RKO (cell line): ENCODE results near the gene TBX2.
"Not testable (repeated sequence)": the region's sequence is repeated elsewhere in the genome, so short reads cannot be mapped to it uniquely, and the experiment has no call there.

ENCODE experiments used
- DNase-seq: peaks from one replicate; pipeline ENCODE4 v3.0.0-alpha.2; 2016; ENCODE audit warnings: low spot score

The TBX2 gene

DNA sequence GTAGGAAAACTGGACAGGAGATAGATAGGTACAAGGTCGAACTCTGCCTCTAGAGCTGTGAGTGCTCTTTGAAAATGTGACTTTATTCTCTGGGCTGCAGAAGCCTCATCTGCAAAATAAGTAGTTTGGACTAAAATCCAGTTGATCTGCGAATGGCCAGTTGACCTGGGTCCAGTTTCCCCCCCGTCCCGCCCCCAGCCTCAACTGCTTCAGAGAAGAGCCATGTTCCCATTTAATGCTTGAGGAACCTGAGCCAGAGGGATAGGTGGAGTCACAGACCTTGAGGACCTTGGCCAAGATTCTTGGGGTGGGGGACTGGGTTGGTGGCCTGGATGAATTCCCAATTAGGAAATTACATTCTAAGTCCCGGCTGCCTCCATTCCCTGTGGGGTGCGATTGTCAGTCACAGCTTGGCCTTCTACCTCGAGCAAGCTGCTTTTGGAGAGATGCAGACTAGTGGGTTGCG is 14.1 kb downstream of the TBX2 start:
- no peak for DNase-seq

DNA sequence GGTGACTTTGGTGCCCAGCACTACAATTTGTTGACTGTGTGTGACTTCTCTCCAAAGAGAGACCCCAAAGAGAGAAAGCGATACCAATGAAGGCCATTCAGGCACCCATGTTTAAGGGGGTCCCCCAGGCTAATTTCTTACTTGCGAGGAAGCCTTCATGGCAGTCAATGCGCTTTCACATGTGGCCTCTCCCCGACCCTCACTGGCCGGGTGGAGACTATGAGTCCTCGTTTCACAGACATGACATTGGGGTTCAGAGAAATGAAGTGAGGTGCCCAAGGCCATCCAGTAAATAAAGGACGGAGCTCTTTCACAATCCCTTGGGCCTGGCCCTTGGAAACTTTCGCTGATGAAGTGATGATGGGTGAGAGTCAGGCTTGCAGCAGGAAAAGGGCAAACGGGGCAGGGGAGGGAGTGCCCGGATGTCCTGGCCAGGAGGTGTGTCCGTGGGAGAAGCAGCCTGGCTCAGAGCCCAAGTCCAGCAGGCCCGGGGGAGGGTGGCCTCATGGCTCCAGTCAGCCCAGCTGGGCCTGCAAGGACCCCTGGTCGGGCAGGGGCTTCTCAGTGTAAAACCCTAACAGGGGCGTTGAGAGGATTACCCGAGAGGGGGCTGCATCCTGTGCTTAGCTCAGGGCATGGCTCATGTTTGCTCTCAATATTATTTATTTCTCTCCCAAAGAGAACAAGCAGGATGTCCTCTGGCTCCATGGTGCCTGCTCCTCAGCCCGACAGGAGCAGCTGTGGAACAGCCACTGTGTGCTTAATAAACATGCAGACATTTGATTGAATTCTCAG is 14.7 kb downstream of the TBX2 start:
- no peak for DNase-seq

DNA sequence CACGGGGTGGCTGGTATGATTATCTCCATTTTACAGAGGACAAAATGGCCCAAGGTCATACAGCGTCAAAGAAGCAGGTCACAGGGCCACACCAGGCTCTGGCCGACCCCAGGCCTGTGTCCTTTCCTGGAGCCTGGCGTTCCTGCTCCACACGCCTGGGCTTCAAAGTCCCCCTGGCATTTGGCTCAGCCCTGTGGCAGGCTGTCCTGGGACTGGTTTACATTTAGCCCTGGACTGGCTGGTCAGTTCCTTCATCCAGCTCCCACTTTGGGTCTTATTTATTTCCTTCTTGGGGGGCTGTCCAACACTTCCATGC is 15.3 kb downstream of the TBX2 start:
- no peak for DNase-seq

DNA sequence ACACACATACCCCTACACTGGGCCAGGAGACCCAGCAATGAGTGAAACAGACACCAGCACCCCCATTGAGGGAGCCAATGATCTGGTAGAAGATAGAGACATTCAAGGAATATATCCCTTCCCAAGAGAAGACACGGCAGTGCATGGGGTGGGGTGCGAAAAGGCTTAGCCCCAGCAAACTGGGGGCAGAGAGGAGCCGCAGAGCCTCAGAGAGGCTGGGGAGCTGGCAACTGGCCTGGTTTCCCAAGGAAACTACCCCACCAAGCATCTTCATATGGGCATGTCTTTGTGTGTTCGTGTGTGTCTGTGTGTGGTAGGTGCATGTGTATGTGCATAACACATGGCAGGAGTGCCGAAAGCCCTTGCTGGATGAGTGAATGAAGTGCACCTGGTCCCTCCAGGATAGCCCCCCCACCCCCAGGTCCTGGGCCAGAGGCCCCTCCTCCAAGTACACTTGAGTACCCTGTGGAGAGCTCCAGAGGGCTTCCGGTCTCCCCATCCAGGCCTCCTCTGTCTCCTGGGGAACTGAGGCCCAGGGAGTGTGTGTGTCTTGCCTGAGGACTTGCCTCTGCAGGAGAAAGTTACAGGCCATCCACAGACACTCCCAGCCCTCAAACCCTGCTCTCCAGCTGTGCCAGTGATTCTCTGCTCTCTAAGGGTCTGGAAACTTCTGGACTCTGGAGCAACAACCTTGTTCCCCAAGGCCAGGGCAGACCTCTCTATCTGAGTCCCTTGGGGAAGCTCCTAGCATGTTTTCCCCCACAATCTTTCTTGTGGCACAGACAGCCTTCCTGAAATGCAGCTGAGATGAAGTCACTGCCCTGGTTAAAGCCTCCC is 15.9 kb downstream of the TBX2 start:
- DNase-seq, result no peak

DNA sequence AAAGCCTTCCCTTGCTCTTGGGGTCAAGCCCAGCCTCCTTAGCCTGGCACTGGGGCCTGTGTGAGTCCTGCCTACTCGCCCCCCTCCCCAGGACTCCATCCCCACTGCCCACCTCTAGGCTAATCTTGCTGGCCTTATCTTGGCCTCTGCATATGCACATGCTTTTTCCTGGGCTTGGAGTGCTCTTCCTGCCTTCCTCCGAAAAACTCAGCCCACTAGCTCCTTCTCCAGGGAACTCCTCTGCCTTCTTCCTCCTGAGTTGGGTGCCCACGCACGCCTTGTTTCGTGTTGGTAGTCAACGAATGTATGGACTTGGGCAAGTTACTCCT is 16.5 kb downstream of the TBX2 start:
- no peak for DNase-seq

DNA sequence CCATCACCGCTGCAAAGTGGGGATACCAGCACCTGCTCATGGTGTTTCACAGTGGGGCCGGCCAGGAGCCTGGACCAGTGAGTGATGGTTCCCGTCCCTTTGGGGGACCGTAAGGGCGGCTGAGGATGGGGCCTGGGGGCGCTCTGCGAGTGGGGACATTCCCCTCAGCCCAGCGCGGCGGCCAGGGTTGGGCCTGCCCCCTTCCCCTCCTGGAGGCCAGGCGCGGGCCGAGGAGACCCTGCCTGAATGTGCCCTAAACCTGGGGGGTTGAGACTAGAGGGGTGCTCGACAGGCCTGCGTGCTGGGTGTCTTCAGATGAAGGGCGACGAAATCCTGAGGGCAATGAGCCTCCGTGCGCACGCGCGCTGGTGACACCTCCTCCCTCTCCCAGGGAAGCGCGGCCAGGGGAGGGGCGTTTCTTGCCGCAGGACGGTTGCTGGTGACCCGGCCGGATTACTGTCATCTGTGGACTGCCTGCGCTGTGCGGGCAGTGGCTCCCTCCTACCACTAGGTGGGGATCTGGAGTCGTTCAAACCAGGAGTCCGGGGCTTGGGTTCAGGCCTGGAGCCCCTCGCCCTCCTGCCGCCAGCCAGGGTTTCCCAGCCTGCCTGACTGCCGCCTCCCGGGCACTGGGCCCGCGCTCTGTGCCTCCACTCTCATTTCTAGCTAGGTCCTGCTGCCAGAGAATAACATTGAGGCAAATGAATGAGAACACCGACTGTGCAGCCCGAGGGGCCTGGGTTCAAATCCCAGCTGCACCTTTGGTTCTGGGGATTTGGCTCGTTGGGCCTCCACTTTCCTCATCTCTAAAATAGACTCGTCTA is 17.1 kb downstream of the TBX2 start:
- DNase-seq, result peak; percentile 86

DNA sequence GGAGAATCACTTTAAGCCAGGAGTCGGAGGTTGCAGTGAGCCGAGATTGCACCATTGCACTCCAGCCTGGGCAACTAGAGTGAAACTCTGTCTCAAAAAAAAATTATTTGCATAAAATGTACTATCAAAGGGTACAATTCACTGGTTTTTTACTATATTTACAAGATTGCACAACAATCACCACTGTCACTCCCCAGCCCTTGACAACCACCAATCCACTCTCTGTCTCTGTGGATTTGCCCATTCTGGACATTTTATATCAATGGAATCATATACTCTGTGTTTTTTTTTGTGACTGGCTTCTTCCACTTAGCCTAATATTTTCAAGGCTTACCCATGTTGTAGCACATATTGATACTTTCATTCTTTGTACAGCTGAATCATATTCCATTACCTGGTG is 18.8 kb downstream of the TBX2 start:
- no peak for DNase-seq

DNA sequence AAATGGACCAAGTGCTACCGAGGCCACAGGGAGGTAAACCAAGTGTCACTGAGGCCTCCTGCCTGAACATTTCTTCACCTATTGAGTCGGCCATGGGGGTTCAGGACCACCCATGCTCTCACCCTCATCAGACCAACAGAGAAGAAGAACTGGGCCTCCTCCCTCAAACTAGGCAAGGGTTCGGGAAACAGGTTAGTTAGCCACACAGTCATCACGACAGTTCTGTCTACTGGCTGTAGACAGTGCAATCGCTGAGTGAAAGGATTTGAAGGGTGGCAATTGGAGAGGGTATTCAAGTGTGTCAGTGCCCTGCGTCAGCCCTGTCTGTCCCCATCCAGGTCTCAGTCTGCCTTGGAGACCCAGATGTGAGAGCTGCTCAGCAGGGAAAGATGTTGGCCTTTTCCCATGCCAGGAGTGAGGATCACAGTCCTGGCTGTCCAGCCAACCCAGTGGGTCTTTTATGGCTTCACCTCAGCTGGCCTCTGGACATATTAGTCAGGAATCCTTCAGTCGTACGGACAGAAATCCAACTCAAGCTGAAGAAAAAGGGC is 19.9 kb downstream of the TBX2 start:
- no peak for DNase-seq

DNA sequence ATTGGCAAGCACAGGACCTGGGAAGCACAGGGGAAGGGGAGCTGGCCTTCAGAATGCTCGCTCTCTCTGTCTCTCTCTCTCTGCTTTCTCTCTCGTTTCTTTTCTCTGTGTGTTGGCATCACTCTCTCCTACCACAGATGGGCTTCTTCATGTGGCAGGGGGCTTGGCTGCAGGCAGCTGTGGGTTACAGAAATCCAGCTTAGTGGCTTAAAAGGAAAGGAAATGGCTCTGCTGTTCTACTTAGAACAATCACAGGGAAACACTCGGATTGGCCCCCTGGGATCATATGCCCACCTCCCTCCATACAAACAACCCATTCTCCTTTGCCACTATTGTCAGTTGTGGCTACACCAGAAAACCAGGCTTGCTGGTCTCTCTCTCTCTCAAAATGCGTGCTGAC is 20.4 kb downstream of the TBX2 start:
- no peak for DNase-seq

DNA sequence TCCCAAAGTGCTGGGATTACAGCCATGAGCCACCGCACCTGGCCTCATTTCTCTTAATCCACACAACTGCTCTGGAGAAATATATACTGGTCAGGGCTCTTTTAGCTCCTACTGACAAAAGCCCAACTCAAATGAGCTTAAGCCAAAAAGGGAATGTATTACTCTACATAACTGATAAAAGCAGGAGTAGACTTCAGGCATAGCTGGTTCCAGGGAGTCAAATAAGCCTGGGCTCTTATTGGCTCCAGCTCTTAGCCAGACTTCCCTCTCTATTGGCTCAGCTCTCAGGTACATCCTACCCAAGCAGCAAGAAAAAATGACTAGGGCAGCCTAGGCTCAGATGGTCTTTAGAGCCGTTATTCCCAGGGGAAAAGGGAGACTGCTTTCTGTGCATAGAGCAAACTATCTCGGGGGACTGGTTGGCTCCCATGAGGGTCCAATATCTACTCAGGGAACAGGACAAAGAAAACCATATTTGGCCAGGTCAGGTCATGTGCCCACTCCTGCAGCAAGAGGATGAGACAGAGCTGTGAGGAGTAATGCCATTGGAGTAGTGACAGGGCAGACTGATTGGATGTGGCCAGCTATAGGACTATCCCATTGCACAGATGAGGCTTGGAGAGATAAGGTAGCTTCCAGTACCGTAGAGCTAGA is 21.2 kb downstream of the TBX2 start:
- no peak for DNase-seq

DNA sequence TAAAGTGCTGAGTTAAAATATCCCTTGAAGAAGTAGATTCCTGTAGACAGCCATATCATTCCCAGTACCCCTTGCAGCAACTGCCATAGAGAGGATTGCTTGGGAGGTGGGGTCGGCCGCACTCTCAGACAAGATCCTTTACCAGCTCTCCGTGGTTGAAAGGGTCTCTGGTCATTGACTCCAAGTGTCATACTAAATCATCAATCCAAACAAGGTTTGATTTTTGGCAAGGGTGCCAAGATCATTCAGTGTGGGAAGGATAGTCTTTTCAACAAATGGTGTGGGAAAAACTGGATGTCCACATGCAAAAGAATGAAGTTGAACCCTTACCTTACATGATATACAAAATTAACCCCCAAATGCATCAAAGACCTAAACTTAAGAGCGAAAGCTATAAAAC is 21.8 kb downstream of the TBX2 start:
- no peak for DNase-seq

DNA sequence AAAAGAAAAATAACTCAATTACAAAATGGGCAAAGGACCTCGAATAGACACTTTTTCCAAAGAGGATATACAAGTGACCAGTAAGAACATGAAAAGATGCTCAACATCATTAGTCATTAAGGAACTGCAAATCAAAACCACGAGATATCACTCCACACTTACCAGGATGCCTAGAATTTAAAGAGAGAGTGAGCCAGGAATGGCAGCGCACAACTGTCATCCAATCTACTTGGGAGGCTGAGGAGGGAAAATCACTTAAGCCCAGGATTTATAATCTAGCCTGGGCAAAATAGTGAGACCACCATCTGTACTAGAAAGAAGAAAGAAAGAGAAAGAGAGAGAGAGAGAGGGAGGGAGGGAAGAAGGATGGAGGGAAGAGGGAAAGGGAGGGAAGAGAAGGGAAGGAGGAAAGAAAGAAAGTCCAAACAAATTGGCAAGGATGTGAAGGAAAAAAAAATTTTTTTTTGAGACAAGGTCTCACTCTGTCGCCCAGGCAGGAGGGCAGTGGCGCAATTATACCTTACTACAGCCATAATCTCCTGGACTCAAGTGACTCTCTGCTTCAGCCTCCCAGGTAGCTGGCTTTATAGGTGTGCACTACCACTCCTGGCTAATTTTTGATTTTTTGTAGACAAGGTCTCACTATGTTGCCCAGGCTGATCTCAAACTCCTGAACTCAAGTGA is 22.6 kb downstream of the TBX2 start:
- DNase-seq, result no peak

DNA sequence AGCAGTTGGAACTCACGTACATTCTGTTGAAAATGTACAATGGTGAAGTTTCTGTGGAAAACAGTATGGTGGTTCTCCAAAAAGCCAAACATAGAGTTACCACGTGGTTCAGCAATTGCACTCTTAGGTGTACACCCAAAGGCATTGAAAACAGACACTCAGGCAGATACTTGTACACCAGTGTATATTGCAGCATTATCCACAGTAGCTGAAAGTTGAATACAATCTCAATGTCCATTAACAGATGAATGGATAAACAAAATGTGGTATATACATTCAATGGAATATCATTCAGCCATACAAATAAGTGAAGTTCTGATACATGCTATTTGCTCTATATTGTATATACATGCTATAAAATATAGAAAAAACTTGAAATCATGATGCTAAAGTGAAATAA is 23.2 kb downstream of the TBX2 start:
- no peak for DNase-seq

DNA sequence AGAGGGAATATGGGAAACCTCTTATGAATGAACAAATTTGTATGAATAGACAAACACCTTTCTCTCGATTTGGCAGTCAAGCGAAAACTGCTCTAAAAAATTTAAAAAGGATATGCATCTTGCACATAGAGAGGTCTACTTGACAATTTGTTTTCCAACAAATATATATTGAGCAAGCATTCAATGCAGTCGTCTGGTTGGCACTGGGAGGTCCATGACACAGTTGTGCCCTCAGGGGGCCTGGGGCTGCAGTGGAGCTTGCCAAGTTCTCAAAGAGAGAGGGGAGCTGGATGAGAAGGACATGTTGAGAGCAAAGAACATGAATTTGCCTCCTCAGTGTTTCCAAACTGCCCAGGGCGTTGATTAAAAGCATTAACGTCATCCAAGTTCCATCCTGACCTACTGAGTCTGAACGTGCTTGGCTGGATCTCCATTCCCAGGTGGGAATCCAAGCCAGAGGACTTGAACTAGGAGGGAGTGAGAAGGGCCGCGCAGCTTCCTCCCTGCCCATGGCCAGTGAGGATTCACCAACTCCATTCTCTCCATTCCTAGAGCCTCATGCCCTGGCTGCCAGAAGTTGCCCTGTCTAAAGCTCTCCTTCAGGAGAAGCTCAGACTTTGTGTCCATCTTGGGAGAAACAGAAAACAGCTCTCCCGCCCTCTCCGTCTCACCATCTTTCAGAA is 24.5 kb downstream of the TBX2 start:
- no peak for DNase-seq

DNA sequence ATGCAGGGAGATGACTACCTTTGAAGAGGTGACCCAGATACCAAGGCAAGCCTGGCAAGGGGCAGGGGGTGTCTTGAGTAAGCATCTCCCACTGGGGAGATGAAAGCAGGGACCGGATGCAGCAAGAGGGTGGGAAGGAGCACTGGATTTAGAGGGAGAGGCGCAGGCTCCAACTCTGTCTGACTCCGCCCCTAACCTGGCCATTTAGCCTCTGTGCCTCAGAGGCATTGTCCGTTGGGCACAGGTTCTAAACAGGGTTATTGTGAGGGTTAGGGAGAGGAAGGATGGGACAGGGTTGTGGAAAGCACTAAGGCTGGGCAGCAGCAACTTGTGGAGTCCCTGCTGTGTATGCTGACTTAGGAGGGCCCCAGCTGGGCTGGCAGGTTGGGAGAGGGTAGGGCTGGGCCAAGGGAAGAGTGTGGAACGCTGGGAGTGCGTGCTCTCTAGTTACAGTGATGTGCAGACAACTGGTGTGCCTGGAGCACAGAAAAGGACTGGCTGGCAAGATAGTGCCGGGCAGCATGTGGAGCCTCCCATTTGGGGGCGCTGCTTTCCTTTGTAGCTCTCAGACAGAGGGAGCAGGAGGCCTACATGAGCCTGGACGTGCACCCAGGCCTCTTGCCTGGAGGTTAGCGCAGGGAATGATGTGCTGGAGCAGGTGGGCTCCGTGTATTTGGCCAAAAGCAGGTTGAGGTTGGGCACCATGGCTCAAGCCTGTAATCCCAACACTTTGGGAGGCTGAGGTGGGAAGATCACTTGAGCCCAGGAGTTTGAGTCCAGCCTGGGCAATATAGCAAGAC is 26.2 kb downstream of the TBX2 start:
- no peak for DNase-seq

DNA sequence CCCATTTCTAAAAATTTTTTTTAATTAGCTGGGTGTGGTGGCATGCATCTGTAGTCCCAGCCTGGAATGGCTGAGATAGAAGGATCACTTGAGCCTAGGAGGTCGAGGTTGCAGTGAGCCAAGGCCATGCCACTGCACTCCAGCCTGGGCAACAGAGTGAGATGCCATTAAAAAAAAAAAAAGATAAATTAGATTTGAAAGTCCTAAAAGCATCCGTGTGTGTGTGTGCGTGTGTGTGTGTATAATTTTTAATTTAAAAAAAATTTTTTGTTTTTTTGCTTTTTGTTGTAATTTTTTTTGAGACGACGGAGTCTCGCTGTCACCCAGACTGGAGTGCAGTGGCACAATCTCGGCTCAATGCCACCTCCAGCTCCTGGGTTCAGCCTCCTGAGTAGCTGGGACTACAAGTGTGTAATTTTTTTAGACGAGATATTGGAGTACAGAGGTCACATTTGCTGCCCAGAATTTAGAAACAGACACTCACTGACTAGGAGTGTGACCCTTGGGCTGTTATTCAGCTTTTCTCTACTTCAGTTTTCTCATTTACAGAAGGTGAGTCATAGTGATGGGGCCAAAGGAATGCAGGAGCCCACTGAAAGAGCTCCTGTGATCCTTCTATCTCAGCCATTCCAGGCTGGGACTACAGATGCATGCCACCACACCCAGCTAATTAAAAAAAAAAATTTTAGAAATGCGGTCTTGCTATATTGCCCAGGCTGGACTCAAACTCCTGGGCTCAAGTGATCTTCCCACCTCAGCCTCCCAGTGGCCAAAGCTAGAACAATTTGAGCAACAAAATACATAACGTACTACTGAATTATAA is 27.1 kb downstream of the TBX2 start:
- peak; percentile 9 for DNase-seq

DNA sequence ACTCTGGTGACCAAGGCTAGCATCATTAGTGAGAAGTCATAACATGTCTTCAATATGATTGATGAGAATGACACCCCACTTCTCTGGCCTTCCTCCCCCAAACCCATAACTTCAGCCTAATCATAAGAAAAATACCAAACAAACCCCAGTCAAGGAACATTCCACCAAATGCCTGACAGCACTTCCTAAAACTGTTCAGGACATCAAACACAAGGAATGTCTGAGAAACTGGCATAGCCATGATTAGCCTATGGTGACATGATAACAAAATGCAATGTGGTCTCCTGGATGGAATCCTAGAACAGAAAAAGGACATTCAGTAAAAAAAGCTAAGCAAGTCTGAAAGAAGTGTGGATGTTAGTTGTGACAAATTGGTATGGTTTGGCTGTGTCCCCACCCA is 27.9 kb downstream of the TBX2 start:
- no peak for DNase-seq

DNA sequence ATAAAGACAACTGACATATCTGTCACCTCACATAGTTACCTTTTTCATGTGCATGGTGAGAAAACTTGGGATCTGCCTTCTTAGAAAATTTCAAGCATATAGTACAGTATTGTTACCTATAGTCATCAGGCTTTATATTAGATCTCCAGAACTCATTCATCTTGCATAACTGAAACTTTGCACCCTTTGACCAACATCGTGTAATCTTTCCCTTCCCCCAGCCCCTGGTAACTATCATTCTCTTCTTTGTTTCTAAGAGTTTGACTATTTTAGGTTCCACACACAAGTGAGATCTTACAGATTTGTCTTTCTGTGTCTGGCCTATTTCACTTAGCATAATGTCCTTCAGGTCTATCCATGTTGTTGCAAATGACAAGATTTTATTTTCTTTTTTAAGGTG is 29.6 kb downstream of the TBX2 start:
- no peak for DNase-seq

DNA sequence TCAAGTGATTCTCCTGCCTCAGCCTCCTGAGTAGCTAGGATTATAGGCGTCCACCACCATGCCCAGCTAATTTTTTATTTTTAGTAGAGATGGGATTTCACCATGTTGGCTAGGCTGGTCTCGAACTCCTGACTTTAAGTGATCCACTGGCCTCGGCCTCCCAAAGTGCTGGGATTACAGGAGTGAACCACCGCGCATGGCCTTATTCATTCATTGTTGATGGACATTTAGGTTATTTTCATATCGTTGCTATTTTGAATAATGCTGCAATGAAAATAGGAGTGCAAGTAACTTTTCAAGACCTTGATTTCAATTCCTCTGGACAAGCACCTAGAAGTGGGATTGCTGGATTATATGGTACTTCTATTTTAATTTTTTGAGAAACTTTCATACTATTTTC is 30.2 kb downstream of the TBX2 start:
- not testable (repeated sequence) for DNase-seq
